Measurements from ENCODE around the gene TOR4A.

DNA sequence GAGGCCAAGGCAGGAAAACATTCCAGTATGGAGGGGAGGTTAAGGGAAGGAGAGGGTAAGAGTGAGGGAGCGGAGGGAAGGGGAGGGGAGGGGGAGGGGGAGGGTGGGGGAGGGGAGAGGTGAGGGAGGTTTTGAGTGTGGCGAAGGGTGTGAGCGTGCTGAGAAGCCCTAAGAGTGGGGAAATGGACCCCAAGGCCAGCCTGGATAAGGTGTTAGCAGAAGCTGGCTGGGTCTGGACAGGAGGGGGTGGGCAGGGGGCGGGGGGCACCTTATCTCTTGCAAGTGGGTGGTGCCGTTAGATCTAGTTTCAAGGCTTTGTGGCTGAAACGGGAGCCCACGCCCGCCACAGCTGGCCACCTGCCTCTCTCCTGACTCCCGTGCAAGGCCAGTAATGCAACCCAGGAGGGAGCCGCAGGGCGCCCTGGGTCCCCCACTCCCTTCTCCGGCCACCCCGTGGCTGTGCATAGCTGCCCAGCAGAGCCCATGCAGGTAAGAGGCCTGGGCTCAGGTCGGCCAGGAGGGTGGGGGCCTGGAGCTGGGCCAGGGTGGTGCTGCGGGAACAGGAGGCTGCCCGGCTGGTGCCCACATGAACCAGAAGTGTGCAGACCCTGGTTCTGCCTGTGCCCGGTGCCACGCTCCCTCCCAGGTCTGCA, 49.5 kb upstream of the TOR4A start:
- TF ChIP-seq POLR2A (IDR thresholded peaks at IDR 0.05) (no peak), POLR2AphosphoS5 (IDR thresholded peaks at IDR 0.05) (no peak)

Measured in prostate gland (tissue), 1 donor.